Measurements from ENCODE around the gene SLC11A1.

SLC11A1 gene

GRCh38 chr2:218435003-218435982 is 53.2 kb downstream of the SLC11A1 start:
- no peak for DNase-seq (ENCODE audit: low read depth in 2 of 2)

GRCh38 chr2:218436992-218437391 is 54.9 kb downstream of the SLC11A1 start:
- DNase-seq (ENCODE audit: low read depth in 2 of 2) = no peak

GRCh38 chr2:218437969-218438368 is 55.9 kb downstream of the SLC11A1 start:
- DNase-seq (ENCODE audit: low read depth in 2 of 2) = no peak

GRCh38 chr2:218438596-218438995 is 56.5 kb downstream of the SLC11A1 start:
- no peak for DNase-seq (ENCODE audit: low read depth in 2 of 2)

GRCh38 chr2:218444692-218445357 is 62.8 kb downstream of the SLC11A1 start:
- DNase-seq (ENCODE audit: low read depth in 2 of 2) = no peak

- DNase-seq (ENCODE audit: low read depth in 2 of 2) = no peak
These were observed 63.5 kb downstream of the SLC11A1 start for GRCh38 chr2:218445602-218446001.

All from fibroblast of skin of left quadriceps (primary cell).